GM12878 (cell line): ENCODE results near the gene HS3ST5. TPM values are rescaled to one million over a fixed set of nuclear protein-coding genes. Genes with fewer than 3 reads are reported as not detected.

Experiments used
- ATAC-seq: fragments of 200-7000 bp; cut with Tn5 transposase; 3 replicates; pipeline ENCODE4 v1.9.1; 2020; ENCODE audit warnings: mild to moderate bottlenecking, moderate library complexity
- BruUV-seq: library from RNA; stranded (reverse); fragments of 400-500 nt; replicated peaks from 2 replicates; lab custom pipeline; 2021; lab: Mats Ljungman, UMichigan
- CTCF ChIA-PET: fragments of 300-600 bp; sonication (Branson Sonifier 250); formaldehyde crosslinking; extraction: SDS; loops from one replicate; lab custom pipeline; 2021; ENCODE audit warnings: inconsistent platforms; lab: Yijun Ruan, JAX
- POLR2A ChIA-PET: fragments of 350-600 bp; formaldehyde crosslinking; extraction: SDS; loops from one replicate; lab custom pipeline; 2021; ENCODE audit warnings: inconsistent platforms; lab: Charles Lee
- RAD21 ChIA-PET: fragments of 300-600 bp; sonication (Branson Sonifier 250); formaldehyde crosslinking; loops from one replicate; lab custom pipeline; 2023; ENCODE audit warnings: antibody characterized with exemption; ENCODE audit not compliant: unreplicated experiment; lab: Charles Lee
- SMC1A ChIA-PET: fragments of 300-600 bp; sonication (Branson Sonifier 250); formaldehyde crosslinking; loops from one replicate; lab custom pipeline; 2023; ENCODE audit not compliant: unreplicated experiment, uncharacterized antibody; lab: Charles Lee
- DNase-seq: peaks from one replicate; pipeline ENCODE4 v3.0.0-alpha.2; 2011; ENCODE audit warnings: low read depth, low spot score
- FAIRE-seq: peaks from 3 replicates; lab custom pipeline; 2011; peaks lifted over from hg19 to GRCh38; lab: Jason Lieb, UNC
- H2AFZ ChIP-seq: 2 replicates; pipeline ENCODE4 v1.6.0; 2011; ENCODE audit warnings: low read depth, low read length, control low read depth; ENCODE audit not compliant: control insufficient read depth
- H3K27ac ChIP-seq: 2 replicates; pipeline ENCODE4 v1.5.1; 2011; ENCODE audit warnings: control low read depth; ENCODE audit not compliant: control insufficient read depth, insufficient read depth
- H3K27me3 ChIP-seq, 2 experiments: replicated peaks in 1 of 2; 2 replicates each; pipeline versions ENCODE4 v1.6.0 to v1.6.1; 2011; ENCODE audit warnings: low read length in 1 of 2; ENCODE audit not compliant: control insufficient read depth in 2 of 2, insufficient read depth in 2 of 2
- H3K36me3 ChIP-seq, 2 experiments: 2 replicates each; pipeline ENCODE4 v1.5.1; 2011; ENCODE audit warnings: low read length in 1 of 2; ENCODE audit not compliant: control insufficient read depth in 2 of 2, insufficient read depth in 2 of 2
- H3K4me1 ChIP-seq: 2 replicates; pipeline ENCODE4 v1.6.1; 2011; ENCODE audit warnings: mild to moderate bottlenecking, low read length, moderate library complexity, mixed read lengths; ENCODE audit not compliant: control insufficient read depth, insufficient read depth
- H3K4me2 ChIP-seq: 2 replicates; pipeline ENCODE4 v1.6.0; 2011; ENCODE audit warnings: control low read depth; ENCODE audit not compliant: control insufficient read depth, insufficient read depth
- H3K4me3 ChIP-seq: fragments of 200-600 bp; sonication (generic); 2 replicates; pipeline ENCODE4 v1.5.1; 2016
- H3K79me2 ChIP-seq: 2 replicates; pipeline ENCODE4 v1.6.0; 2011; ENCODE audit warnings: low read length; ENCODE audit not compliant: control insufficient read depth, insufficient read depth
- H3K9ac ChIP-seq: 2 replicates; pipeline ENCODE4 v1.8.0; 2011; ENCODE audit warnings: low read length, control low read depth, mixed read lengths; ENCODE audit not compliant: control insufficient read depth, insufficient read depth
- H3K9me3 ChIP-seq: replicated peaks from 3 replicates; pipeline ENCODE4 v1.5.1; 2011; ENCODE audit warnings: mild to moderate bottlenecking, low read length; ENCODE audit not compliant: control insufficient read depth, insufficient read depth
- H4K20me1 ChIP-seq: 2 replicates; pipeline ENCODE4 v1.6.0; 2011; ENCODE audit not compliant: control insufficient read depth, insufficient read depth
- BCLAF1 ChIP-seq: fragments of 450-650 bp; IDR thresholded peaks from 2 replicates; pipeline ENCODE4 v1.6.1; 2017; ENCODE audit warnings: antibody characterized with exemption, mild to moderate bottlenecking, moderate library complexity
- HCFC1 ChIP-seq: fragments of 150-350 bp; IDR thresholded peaks from 2 replicates; pipeline ENCODE4 v1.6.1; 2014; ENCODE audit warnings: low read length
- HDAC6 ChIP-seq: fragments of 200-600 bp; sonication (generic); IDR thresholded peaks from one replicate; pipeline ENCODE4 v1.8.0; 2017; ENCODE audit warnings: antibody characterized with exemption; ENCODE audit not compliant: unreplicated experiment
- IRF4 ChIP-seq: IDR thresholded peaks from 2 replicates; pipeline ENCODE4 v1.6.1; 2011; ENCODE audit warnings: low read depth, low read length
- MAX ChIP-seq: IDR thresholded peaks from 2 replicates; pipeline ENCODE4 v1.6.1; 2012; ENCODE audit warnings: low read depth, low read length, improper control_type of control experiment
- PAX5 ChIP-seq: IDR thresholded peaks from 2 replicates; pipeline ENCODE4 v1.6.1; 2011; ENCODE audit warnings: low read depth, low read length, borderline replicate concordance
- POLR2AphosphoS2 ChIP-seq: IDR thresholded peaks from 2 replicates; pipeline ENCODE4 v1.6.1; 2011; ENCODE audit warnings: low read depth, mild to moderate bottlenecking, low read length, improper control_type of control experiment, moderate library complexity
- RELB ChIP-seq: fragments of 450-650 bp; IDR thresholded peaks from 2 replicates; pipeline ENCODE4 v1.6.1; 2017; ENCODE audit warnings: low read depth, mild to moderate bottlenecking, moderate library complexity
- SUPT20H ChIP-seq: IDR thresholded peaks from 2 replicates; pipeline ENCODE4 v1.6.1; 2011; ENCODE audit warnings: low read depth, mild to moderate bottlenecking, low read length, moderate library complexity, borderline replicate concordance; ENCODE audit not compliant: control insufficient read depth
- ZBTB33 ChIP-seq: fragments of 450-650 bp; IDR thresholded peaks from 2 replicates; pipeline ENCODE4 v1.6.1; 2017; ENCODE audit warnings: mild to moderate bottlenecking
- WGBS: methylation state at CpG from one replicate; pipeline ENCODE4 v1.1.6; 2016; ENCODE audit warnings: low lambda C conversion rate; ENCODE audit not compliant: insufficient replicate concordance, insufficient coverage; ENCODE audit errors: missing lambda C conversion rate; 5-methylcytosine and 5-hydroxymethylcytosine counted together
- in situ Hi-C: fragments of 300-500 bp; cut with MboI; formaldehyde crosslinking; loops from 9 replicates; pipeline ENCODE4 v1.14.3; 2018; ENCODE audit warnings: mixed read lengths
- intact Hi-C: fragments of 100-400 bp; cut with micrococcal nuclease; formaldehyde crosslinking; loops from one replicate; pipeline ENCODE4 v1.14.2; 2022; ENCODE audit not compliant: unreplicated experiment
- polyA plus RNA-seq, 11 experiments: library from polyadenylated mRNA; depleted of rRNA in 4 of 11; unstranded in 6 of 11; stranded (reverse) in 5 of 11; fragments of >200 nt; fragmentation: Nextera tagmentation in 4 of 11; fragmentation: Illumina TruSeq in 1 of 11; extraction: Ambion mirVana in 4 of 11; extraction: Trizol in 1 of 11; gene quantifications; 1 replicate in 1 of 11; 2 replicates in 10 of 11; pipeline versions ENCODE4 v1.2.1 to v1.2.3, GENCODE V29; 2011 to 2016; ENCODE audit warnings: inconsistent platforms in 2 of 11, missing spikeins in 2 of 11, low read depth in 1 of 11
- total RNA-seq, 4 experiments: library from RNA; depleted of rRNA in 3 of 4; stranded (reverse); fragments of >200 nt in 3 of 4; fragmentation: Illumina TruSeq in 1 of 4; extraction: Trizol in 1 of 4; gene quantifications; 2 replicates each; pipeline versions ENCODE4 v1.2.1 to v1.2.3, GENCODE V29; 2013 to 2021

HS3ST5 gene
- total and polyA plus RNA-seq, 10 of the 15 experiments (the other 5 are each of a cell fraction or from before 2014, with no cell fraction given): 0.04 TPM; not detected in 9

- ChIA-PET SMC1A (interaction anchor here (0.6 kb wide), 1 partner anchor 629 kb away, joined by 3 read pairs; no protein-coding TSS in a partner anchor), RAD21 (no interaction called here), POLR2A (no interaction called here), CTCF (no interaction called here)
- no TSS peak for BruUV-seq
- no peak for DNase-seq
- H3K27ac ChIP-seq: no peak overlapping the region
- H4K20me1 ChIP-seq: no peaks in the 10 kb centered on the region
- no peak overlapping the region for H2AFZ ChIP-seq
- no peaks in the 10 kb centered on the region for H3K36me3 ChIP-seq
- H3K4me1 ChIP-seq: no peaks in the 10 kb centered on the region
- H3K27me3 ChIP-seq: no peaks in the 10 kb centered on the region
- in situ Hi-C loops (no loop called here), intact Hi-C loops (no loop called here)
- H3K79me2 ChIP-seq: no peaks in the 10 kb centered on the region
- FAIRE-seq: no peak
- ATAC-seq: no peak
- TF ChIP-seq RELB (no peak), SUPT20H (no peak), HCFC1 (no peak)
- no peak overlapping the region for H3K4me3 ChIP-seq
- no peaks in the 10 kb centered on the region for H3K9me3 ChIP-seq
- WGBS: 0% methylated on average over 1 of the region's 1 CpG
- no peak overlapping the region for H3K9ac ChIP-seq
- no peak overlapping the region for H3K4me2 ChIP-seq
Measured at GRCh38 chr6:114051031-114051430, 291.8 kb downstream of the HS3ST5 start.

- WGBS: 47% methylated on average over 2 of the region's 2 CpGs
- Histone ChIP-seq H3K27ac (no peak overlapping the region), H3K4me3 (no peak overlapping the region), H3K9me3 (no peaks in the 10 kb centered on the region), H4K20me1 (no peaks in the 10 kb centered on the region), H3K4me2 (no peak overlapping the region), H3K9ac (no peak overlapping the region), H3K36me3 (no peaks in the 10 kb centered on the region), H3K4me1 (no peaks in the 10 kb centered on the region), H3K79me2 (no peaks in the 10 kb centered on the region), H3K27me3 (no peaks in the 10 kb centered on the region; a peak in 1 of 4 replicates), H2AFZ (no peak overlapping the region)
- ChIA-PET CTCF (interaction anchor here (1.0 kb wide), 2 partner anchors 13 to 48 kb away, joined by 4 read pairs; no protein-coding TSS in a partner anchor), RAD21 (no interaction called here), SMC1A (no interaction called here), POLR2A (no interaction called here)
- in situ Hi-C loops (no loop called here), intact Hi-C loops (no loop called here)
- FAIRE-seq: no peak
- no peak for DNase-seq
- ATAC-seq: no peak
- BruUV-seq: no TSS peak
- TF ChIP-seq MAX (no peak), BCLAF1 (no peak), IRF4 (no peak), ZBTB33 (no peak), POLR2AphosphoS2 (no peak), HDAC6 (no peak), PAX5 (no peak)
Measured at GRCh38 chr6:114049367-114049966, 293.4 kb downstream of the HS3ST5 start.
